RKO (cell line): ENCODE data around the gene ECT2.
"Not testable (repeated sequence)": the region's sequence is repeated elsewhere in the genome, so short reads cannot be mapped to it uniquely, and the experiment has no call there.

Source experiments
- DNase-seq: peaks from one replicate; pipeline ENCODE4 v3.0.0-alpha.2; 2016; ENCODE audit warnings: low spot score

ECT2 gene

GRCh38 chr3:172750368-172751174 is at the start of gene ECT2:
TSS of gene ECT2 (plus strand) at chr3:172750726. CDS start at chr3:172754531, 3,805 bp downstream.
- peak; percentile 100 for DNase-seq

- DNase-seq = no peak
Measured at GRCh38 chr3:172700936-172701455, 49.5 kb upstream of the ECT2 start.

- no peak for DNase-seq
Measured at GRCh38 chr3:172701751-172702150, 48.8 kb upstream of the ECT2 start.

- DNase-seq = no peak
Measured at GRCh38 chr3:172702256-172702655, 48.3 kb upstream of the ECT2 start.

GRCh38 chr3:172702731-172703130 is 47.8 kb upstream of the ECT2 start:
- not testable (repeated sequence) for DNase-seq

GRCh38 chr3:172704001-172704400 is 46.5 kb upstream of the ECT2 start:
- no peak for DNase-seq

- DNase-seq = no peak
Measured at GRCh38 chr3:172705170-172705569, 45.4 kb upstream of the ECT2 start.

- DNase-seq = no peak
Measured at GRCh38 chr3:172707030-172707429, 43.5 kb upstream of the ECT2 start.

GRCh38 chr3:172707967-172708366 is 42.6 kb upstream of the ECT2 start:
- DNase-seq = no peak

- no peak for DNase-seq
Measured at GRCh38 chr3:172708921-172709773, 41.4 kb upstream of the ECT2 start.

GRCh38 chr3:172709774-172710663 is 40.5 kb upstream of the ECT2 start:
- peak; percentile 69 for DNase-seq

- DNase-seq = peak; percentile 100
Measured at GRCh38 chr3:172710664-172711453, 39.7 kb upstream of the ECT2 start, which contains the start of gene NCEH1. TSS of gene NCEH1 (minus strand) at chr3:172711067. CDS start at chr3:172710984, 83 bp downstream.

GRCh38 chr3:172711454-172711795 is 39.1 kb upstream of the ECT2 start:
- no peak for DNase-seq

- no peak for DNase-seq
Measured at GRCh38 chr3:172713316-172713715, 37.2 kb upstream of the ECT2 start.

GRCh38 chr3:172716476-172716875 is 34.0 kb upstream of the ECT2 start:
- no peak for DNase-seq

- DNase-seq = peak; percentile 26
Measured at GRCh38 chr3:172717493-172718088, 32.9 kb upstream of the ECT2 start.

GRCh38 chr3:172722536-172723040 is 27.9 kb upstream of the ECT2 start:
- not testable (repeated sequence) for DNase-seq

GRCh38 chr3:172726380-172726779 is 24.1 kb upstream of the ECT2 start:
- DNase-seq = no peak

GRCh38 chr3:172735014-172735413 is 15.5 kb upstream of the ECT2 start:
- DNase-seq = no peak

GRCh38 chr3:172739462-172739861 is 11.1 kb upstream of the ECT2 start:
- no peak for DNase-seq
